Urinary bladder (tissue), 4 donors: ENCODE data around the gene ZNF354C. TPM values are rescaled to one million over a fixed set of nuclear protein-coding genes. Genes with fewer than 3 reads are reported as not detected.

Experiments used
- DNase-seq: peaks from one replicate; pipeline ENCODE4 v3.0.0-alpha.2; 2015; ENCODE audit errors: extremely low spot score
- H3K27ac ChIP-seq: one replicate; pipeline ENCODE4 v1.5.1; 2013; ENCODE audit warnings: low read depth, mild to moderate bottlenecking, moderate library complexity
- H3K36me3 ChIP-seq: one replicate; pipeline ENCODE4 v1.6.1; 2013; ENCODE audit warnings: mild to moderate bottlenecking, moderate library complexity; ENCODE audit not compliant: insufficient read depth
- H3K4me1 ChIP-seq: one replicate; pipeline ENCODE4 v1.6.1; 2013; ENCODE audit warnings: mild to moderate bottlenecking, moderate library complexity; ENCODE audit not compliant: insufficient read depth
- H3K4me3 ChIP-seq: one replicate; pipeline ENCODE4 v1.5.1; 2013; ENCODE audit warnings: low read depth, low read length
- WGBS: extraction: QIAGEN DNeasy Blood & Tissue Kit; methylation state at CpG from one replicate; pipeline ENCODE4 v1.1.7; 2013; 5-methylcytosine and 5-hydroxymethylcytosine counted together
- polyA plus RNA-seq: library from polyadenylated mRNA; stranded (reverse); fragments of 200-250 nt; gene quantifications from one replicate; pipeline ENCODE4 v1.2.3, GENCODE V29; 2013
- total RNA-seq: library from RNA; depleted of rRNA; stranded (reverse); fragments of >200 nt; gene quantifications from one replicate; pipeline ENCODE4 v1.2.3, GENCODE V29; 2014
- donor health status: healthy with polysubstance abuse.
- donor health status: healthy.

ZNF354C gene
- total RNA-seq (28.9 TPM), polyA plus RNA-seq (4.0 TPM)

GRCh38 chr5:179060116-179061008 lies at the start of gene ZNF354C:
Gene ZNF354C (plus strand): TSS chr5:179060373. CDS start chr5:179062069, 1,696 bp downstream.
- WGBS: 1% methylated on average over 81 of the region's 81 CpGs
- Histone ChIP-seq H3K4me1 (no peaks in the 10 kb centered on the region), H3K27ac (peak within 1 kb of the TSS; percentile 44), H3K36me3 (peaks cover 3% of the 10 kb centered on the region), H3K4me3 (peak within 1 kb of the TSS; percentile 84)
- peak; percentile 79 for DNase-seq

GRCh38 chr5:179023528-179024189 lies 36.5 kb upstream of the ZNF354C start, which contains the start of gene ZNF879:
Gene ZNF879 (plus strand): TSS chr5:179023804. CDS start chr5:179025005, 1,201 bp downstream.
- peak within 1 kb of the TSS; percentile 78 for H3K27ac ChIP-seq
- H3K4me1 ChIP-seq: no peaks in the 10 kb centered on the region
- under 1% methylated on average over 72 of the region's 72 CpGs for WGBS
- DNase-seq: peak; percentile 94
- H3K4me3 ChIP-seq: peak within 1 kb of the TSS; percentile 86
- H3K36me3 ChIP-seq: peaks cover 5% of the 10 kb centered on the region

DNA sequence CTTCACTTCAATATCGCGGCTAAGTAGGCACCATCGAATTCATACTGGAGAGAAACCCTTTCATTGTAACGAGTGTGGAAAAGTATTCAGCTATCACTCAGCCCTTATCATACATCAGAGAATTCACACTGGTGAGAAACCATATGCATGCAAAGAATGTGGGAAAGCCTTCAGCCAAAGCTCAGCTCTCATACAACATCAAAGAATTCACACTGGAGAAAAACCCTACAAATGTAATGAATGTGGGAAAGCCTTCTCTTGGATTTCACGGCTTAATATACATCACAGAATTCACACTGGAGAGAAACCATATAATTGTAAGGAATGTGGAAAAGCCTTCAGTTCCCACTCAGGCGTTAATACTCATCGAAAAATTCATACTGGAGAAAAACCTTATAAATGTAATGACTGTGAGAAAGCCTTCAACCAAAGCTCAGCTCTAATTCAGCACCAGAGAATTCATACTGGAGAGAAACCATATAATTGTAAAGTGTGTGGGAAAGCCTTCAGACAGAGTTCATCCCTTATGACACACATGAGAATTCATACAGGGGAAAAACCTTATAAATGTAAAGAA lies 27.1 kb upstream of the ZNF354C start:
- peaks cover 20% of the 10 kb centered on the region for H3K36me3 ChIP-seq
- no peak overlapping the region for H3K27ac ChIP-seq
- H3K4me1 ChIP-seq: no peaks in the 10 kb centered on the region
- DNase-seq: no peak
- H3K4me3 ChIP-seq: no peak overlapping the region
- over 99% methylated on average over 7 of the region's 7 CpGs for WGBS

- Histone ChIP-seq H3K4me1 (no peaks in the 10 kb centered on the region), H3K4me3 (no peak overlapping the region), H3K36me3 (no peaks in the 10 kb centered on the region), H3K27ac (no peak overlapping the region)
- WGBS: 76% methylated on average over 2 of the region's 2 CpGs
- DNase-seq: no peak
Observed at GRCh38 chr5:179044765-179045164, 15.4 kb upstream of the ZNF354C start.

GRCh38 chr5:179051784-179052183 lies 8.4 kb upstream of the ZNF354C start:
- Histone ChIP-seq H3K4me1 (no peaks in the 10 kb centered on the region), H3K36me3 (no peaks in the 10 kb centered on the region), H3K4me3 (no peak overlapping the region), H3K27ac (no peak overlapping the region)
- no peak for DNase-seq
- WGBS: 85% methylated on average over 9 of the region's 9 CpGs

- 84% methylated on average over 15 of the region's 15 CpGs for WGBS
- Histone ChIP-seq H3K4me3 (no peak overlapping the region), H3K36me3 (no peaks in the 10 kb centered on the region), H3K4me1 (no peaks in the 10 kb centered on the region), H3K27ac (no peak overlapping the region)
- DNase-seq: no peak
Observed at GRCh38 chr5:179054036-179054785, 6.0 kb upstream of the ZNF354C start.

DNA sequence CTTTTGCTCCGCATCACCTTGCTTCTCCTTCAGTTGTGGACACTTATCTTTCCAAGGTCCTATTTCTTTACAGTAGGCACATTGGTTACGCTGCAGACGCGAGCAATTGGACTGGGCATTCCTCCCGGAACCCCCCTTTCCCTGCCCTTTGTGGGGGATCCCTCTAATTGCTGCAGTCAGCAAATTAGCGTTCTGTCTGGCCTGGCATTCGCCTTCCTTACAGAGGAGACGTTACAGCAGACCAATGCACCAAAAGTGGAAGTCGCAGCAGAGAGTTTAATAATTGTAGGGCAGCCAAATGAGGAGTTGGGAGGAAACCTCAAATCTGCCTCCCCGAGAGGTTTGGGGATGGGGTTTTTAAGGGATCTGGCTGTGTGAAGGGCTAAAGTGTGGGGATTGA lies 5.3 kb upstream of the ZNF354C start:
- H3K36me3 ChIP-seq: no peaks in the 10 kb centered on the region
- DNase-seq: no peak
- no peaks in the 10 kb centered on the region for H3K4me1 ChIP-seq
- H3K4me3 ChIP-seq: no peak overlapping the region
- no peak overlapping the region for H3K27ac ChIP-seq
- 88% methylated on average over 10 of the region's 10 CpGs for WGBS

DNA sequence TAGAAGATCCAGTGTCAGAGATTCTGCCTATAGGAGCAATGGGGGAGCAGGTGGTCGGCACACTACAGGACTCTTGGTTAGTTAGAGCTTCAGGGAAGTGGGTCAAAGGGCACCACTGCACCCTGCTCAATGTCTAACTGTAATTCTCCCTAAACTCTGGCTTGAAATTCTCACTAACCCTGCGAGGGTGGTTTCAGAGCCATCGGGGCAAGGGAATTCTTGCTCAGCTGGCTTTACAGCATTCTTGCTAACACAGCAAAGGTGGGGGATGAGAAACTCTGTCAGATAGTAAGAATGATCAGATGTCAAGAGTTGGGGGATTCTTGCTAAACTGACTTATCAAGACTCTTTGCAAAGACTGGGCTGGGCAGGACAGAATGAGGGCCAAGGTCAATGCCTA lies 4.7 kb upstream of the ZNF354C start:
- Histone ChIP-seq H3K27ac (no peak overlapping the region), H3K4me3 (no peak overlapping the region), H3K36me3 (no peaks in the 10 kb centered on the region), H3K4me1 (no peaks in the 10 kb centered on the region)
- DNase-seq: no peak
- 70% methylated on average over 3 of the region's 3 CpGs for WGBS

DNA sequence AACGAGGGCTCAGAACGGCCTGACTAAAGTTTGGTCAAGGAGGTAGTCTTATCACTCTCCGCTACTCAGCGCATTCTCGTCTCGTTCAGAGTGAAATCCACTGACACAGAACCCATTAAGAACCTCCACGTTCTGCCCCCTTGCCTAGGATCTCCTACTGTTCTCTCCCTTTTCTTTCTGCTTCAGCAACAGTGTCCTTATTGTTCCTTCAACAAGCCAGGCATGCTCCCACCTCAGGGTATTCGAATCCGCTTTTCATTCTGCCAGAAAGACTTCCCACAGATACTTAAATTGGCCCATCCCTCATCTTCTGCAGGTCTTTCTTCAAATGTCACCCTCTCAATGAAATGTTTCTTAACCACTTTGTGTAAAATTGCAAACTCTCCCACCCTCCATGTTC lies 4.3 kb upstream of the ZNF354C start:
- Histone ChIP-seq H3K27ac (no peak overlapping the region), H3K36me3 (no peaks in the 10 kb centered on the region), H3K4me1 (no peaks in the 10 kb centered on the region), H3K4me3 (no peak overlapping the region)
- DNase-seq: no peak
- 72% methylated on average over 9 of the region's 9 CpGs for WGBS

- H3K36me3 ChIP-seq: peaks cover 3% of the 10 kb centered on the region
- 76% methylated on average over 19 of the region's 19 CpGs for WGBS
- H3K4me3 ChIP-seq: peak overlapping the region; percentile 84
- no peak for DNase-seq
- H3K27ac ChIP-seq: no peak overlapping the region
- no peaks in the 10 kb centered on the region for H3K4me1 ChIP-seq
Observed at GRCh38 chr5:179061025-179061424, 852 bp downstream of the ZNF354C start.

DNA sequence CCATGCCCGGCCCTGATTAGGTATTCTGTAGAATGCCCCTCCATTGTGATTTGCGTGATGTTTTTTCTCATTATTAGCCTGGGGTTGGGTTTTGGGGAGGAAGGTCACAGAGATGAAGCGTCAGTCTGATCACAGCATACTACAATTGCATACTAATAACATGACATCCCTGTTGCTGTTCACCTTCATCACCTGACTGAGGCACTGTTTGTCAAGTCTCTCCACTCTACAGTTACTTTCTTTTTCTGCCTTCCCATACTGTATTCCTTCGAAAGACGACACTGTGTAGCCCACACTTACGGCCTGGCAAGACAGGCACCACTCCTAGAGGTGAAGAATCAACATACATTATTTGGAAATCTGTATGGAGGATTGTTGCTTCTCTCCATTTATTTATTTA lies 5.5 kb downstream of the ZNF354C start:
- WGBS: 97% methylated on average over 6 of the region's 6 CpGs
- Histone ChIP-seq H3K36me3 (peaks cover 5% of the 10 kb centered on the region), H3K27ac (no peak overlapping the region), H3K4me1 (no peaks in the 10 kb centered on the region), H3K4me3 (no peak overlapping the region)
- no peak for DNase-seq

GRCh38 chr5:179079165-179079987 lies 19.2 kb downstream of the ZNF354C start:
- DNase-seq: no peak
- peaks cover 22% of the 10 kb centered on the region for H3K36me3 ChIP-seq

More at GRCh38 chr5:179079165-179079987, 19.2 kb downstream of the ZNF354C start:
- Histone ChIP-seq H3K27ac (no peak overlapping the region), H3K4me3 (no peak overlapping the region), H3K4me1 (no peaks in the 10 kb centered on the region)
- WGBS: 98% methylated on average over 11 of the region's 11 CpGs
